Measurements from ENCODE around the gene CSTPP1. TPM values are rescaled to one million over a fixed set of nuclear protein-coding genes. Genes with fewer than 3 reads are reported as not detected.
"Not testable (repeated sequence)": the region's sequence is repeated elsewhere in the genome, so short reads cannot be mapped to it uniquely, and the experiment has no call there.

CSTPP1 gene
- total RNA-seq, 4 donors from 2014 or later: 4.3 to 8.1 (median 6.4) TPM

DNA sequence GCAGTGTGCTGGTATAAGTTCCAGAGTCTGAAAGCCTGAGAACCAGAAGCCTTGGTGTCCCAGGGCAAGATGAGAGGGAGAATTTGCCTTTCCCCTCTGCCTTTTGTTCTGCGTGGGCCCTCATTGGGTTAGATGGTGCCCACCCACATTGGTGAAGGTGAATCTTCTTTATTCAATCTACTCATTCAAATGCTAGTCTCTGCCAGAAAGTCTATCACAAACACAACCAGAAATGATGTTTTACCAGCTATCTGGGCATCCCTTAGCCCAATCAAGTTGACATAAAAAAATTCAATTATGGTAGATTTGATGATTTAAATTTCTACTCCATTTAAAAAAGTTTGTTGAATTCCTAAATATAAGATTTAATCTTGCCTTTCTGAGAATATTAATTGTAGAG, 22.2 kb downstream of the CSTPP1 start:
- no peak for TF ChIP-seq POLR2A (IDR thresholded peaks at IDR 0.05)
- TF ChIP-seq, protein P1, sequence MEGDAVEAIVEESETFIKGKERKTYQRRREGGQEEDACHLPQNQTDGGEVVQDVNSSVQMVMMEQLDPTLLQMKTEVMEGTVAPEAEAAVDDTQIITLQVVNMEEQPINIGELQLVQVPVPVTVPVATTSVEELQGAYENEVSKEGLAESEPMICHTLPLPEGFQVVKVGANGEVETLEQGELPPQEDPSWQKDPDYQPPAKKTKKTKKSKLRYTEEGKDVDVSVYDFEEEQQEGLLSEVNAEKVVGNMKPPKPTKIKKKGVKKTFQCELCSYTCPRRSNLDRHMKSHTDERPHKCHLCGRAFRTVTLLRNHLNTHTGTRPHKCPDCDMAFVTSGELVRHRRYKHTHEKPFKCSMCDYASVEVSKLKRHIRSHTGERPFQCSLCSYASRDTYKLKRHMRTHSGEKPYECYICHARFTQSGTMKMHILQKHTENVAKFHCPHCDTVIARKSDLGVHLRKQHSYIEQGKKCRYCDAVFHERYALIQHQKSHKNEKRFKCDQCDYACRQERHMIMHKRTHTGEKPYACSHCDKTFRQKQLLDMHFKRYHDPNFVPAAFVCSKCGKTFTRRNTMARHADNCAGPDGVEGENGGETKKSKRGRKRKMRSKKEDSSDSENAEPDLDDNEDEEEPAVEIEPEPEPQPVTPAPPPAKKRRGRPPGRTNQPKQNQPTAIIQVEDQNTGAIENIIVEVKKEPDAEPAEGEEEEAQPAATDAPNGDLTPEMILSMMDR (IDR thresholded peaks at IDR 0.05 in 4 of 5, conservative IDR thresholded peaks at IDR 0.05 in 1 of 5): no peak
- H3K4me3 ChIP-seq: no peak overlapping the region
- DNase-seq (no peak), ATAC-seq (no peak)
- H3K27ac ChIP-seq: no peak overlapping the region
- H3K27me3 ChIP-seq: no peaks in the 10 kb centered on the region
- no peaks in the 10 kb centered on the region for H3K4me1 ChIP-seq
- no peaks in the 10 kb centered on the region for H3K36me3 ChIP-seq
- H3K9me3 ChIP-seq: no peaks in the 10 kb centered on the region
- intact Hi-C loops (cut with DNase I; ENCODE audit: low total_unique reads): no loop called here
- in situ Hi-C loops (cut with MboI; ENCODE audit: low sequenced_read_pairs in 4 of 4): no loop called here

DNA sequence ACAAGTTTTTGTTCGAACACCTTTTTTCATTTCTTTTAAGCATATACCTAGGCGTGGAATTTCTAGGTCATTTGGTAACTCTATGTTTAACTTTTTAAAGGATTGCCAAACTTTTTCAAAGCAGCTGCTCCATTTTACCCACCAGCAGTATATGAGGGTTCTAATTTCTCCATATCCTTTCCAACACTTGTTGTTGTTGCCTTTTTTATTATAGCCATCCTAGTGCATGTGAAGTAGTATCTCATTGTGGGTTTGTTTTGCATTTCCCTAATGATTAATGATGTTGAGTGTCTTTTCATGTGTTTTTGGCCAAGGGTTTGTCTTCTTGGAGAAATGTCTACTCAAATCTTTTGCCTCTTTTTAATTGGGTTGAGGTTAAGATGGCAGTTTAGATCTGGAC, 24.5 kb downstream of the CSTPP1 start:
- no peaks in the 10 kb centered on the region for H3K9me3 ChIP-seq
- H3K27me3 ChIP-seq: no peaks in the 10 kb centered on the region
- ATAC-seq (no peak), DNase-seq (no peak)
- no peak overlapping the region for H3K4me3 ChIP-seq
- H3K4me1 ChIP-seq: no peaks in the 10 kb centered on the region
- intact Hi-C loops (cut with DNase I; ENCODE audit: low total_unique reads) (no loop called here), in situ Hi-C loops (cut with MboI; ENCODE audit: low sequenced_read_pairs in 4 of 4) (no loop called here)
- TF ChIP-seq POLR2A (IDR thresholded peaks at IDR 0.05): no peak
- TF ChIP-seq, protein P1 (IDR thresholded peaks at IDR 0.05 in 4 of 5, conservative IDR thresholded peaks at IDR 0.05 in 1 of 5): no peak
- no peaks in the 10 kb centered on the region for H3K36me3 ChIP-seq
- no peak overlapping the region for H3K27ac ChIP-seq

DNA sequence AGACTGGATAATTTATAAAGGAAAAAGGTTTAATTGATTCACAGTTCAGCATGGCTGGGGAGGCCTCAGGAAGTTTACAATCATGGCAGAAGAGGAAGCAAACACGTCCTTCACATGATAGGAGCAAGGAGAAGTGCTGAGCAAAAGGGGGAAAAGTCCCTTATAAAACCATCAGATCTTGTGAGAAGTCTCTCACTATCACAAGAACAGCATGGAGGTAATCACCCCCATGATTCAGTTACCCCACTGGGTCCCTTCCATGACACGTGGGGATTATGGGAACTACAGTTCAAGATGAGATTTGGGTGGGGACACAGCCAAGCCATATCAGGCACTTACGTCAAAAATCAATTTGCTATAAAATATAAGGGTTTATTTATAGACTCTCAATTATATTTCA, 25.3 kb downstream of the CSTPP1 start:
- ATAC-seq; H3K27me3 ChIP-seq; H3K4me3 ChIP-seq; H3K9me3 ChIP-seq; DNase-seq; H3K4me1 ChIP-seq; H3K27ac ChIP-seq; intact Hi-C loops (cut with DNase I; ENCODE audit: low total_unique reads); in situ Hi-C loops (cut with MboI; ENCODE audit: low sequenced_read_pairs in 4 of 4); H3K36me3 ChIP-seq: not testable (repeated sequence)

DNA sequence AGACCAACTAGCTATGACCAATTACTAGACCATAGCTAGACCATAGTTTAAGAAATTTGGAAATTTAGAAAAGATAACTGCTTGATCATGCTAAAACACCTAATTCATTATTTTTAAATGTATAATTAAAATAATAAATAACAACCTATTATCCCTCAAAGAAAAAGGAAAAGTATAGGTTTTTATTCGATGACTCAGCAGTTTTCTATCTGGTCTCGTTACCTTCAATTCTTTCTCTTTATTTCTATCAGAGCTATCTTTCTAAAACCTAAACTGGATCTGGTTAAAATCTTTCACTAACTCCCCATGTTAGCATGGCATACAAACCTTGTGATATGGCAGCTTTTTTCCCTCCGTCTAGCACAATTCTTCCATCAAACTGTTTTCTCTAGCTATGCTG, 27.3 kb downstream of the CSTPP1 start:
- TF ChIP-seq, protein P1 (IDR thresholded peaks at IDR 0.05 in 4 of 5, conservative IDR thresholded peaks at IDR 0.05 in 1 of 5): no peak
- TF ChIP-seq POLR2A (IDR thresholded peaks at IDR 0.05): no peak
- Histone ChIP-seq H3K4me3 (no peak overlapping the region), H3K4me1 (no peaks in the 10 kb centered on the region), H3K9me3 (no peaks in the 10 kb centered on the region), H3K36me3 (no peaks in the 10 kb centered on the region), H3K27me3 (no peaks in the 10 kb centered on the region), H3K27ac (no peak overlapping the region)
- ATAC-seq (no peak), DNase-seq (no peak)
- in situ Hi-C loops (cut with MboI; ENCODE audit: low sequenced_read_pairs in 4 of 4): no loop called here
- intact Hi-C loops (cut with DNase I; ENCODE audit: low total_unique reads): no loop called here

DNA sequence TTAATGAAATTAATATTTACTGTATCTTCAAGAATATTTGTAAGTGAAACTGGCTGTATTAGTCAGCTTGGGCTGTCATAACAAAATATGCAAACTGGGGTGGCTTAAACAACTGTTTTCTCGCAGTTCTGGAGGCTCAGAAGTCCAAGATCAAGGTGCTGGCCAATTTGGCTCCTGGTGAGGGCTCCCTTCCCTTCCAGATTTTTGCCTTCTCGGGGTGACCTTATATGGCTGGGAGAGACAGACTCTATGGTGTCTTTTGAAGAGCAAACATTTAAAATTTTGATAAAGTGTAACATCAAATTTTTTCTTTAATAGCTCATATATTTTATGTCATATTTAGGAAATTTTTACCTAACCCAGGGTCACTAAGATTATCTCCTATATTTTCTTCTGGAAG, 30.2 kb downstream of the CSTPP1 start:
- H3K36me3 ChIP-seq: no peaks in the 10 kb centered on the region
- no peak overlapping the region for H3K4me3 ChIP-seq
- no peaks in the 10 kb centered on the region for H3K4me1 ChIP-seq
- H3K27ac ChIP-seq: no peak overlapping the region
- DNase-seq: no peak
- H3K27me3 ChIP-seq: no peaks in the 10 kb centered on the region
- ATAC-seq: no peak
- no peaks in the 10 kb centered on the region for H3K9me3 ChIP-seq
- TF ChIP-seq POLR2A (IDR thresholded peaks at IDR 0.05): no peak
- TF ChIP-seq, protein P1 (IDR thresholded peaks at IDR 0.05 in 4 of 5, conservative IDR thresholded peaks at IDR 0.05 in 1 of 5): no peak
- in situ Hi-C loops (cut with MboI; ENCODE audit: low sequenced_read_pairs in 4 of 4): no loop called here
- intact Hi-C loops (cut with DNase I; ENCODE audit: low total_unique reads): no loop called here

All from gastrocnemius medialis (tissue), 4 donors.